Glomerular visceral epithelial cell (primary cell): Measurements from ENCODE around the gene SLC35D3.
"Not testable (repeated sequence)": the region's sequence is repeated elsewhere in the genome, so short reads cannot be mapped to it uniquely, and the experiment has no call there.

Source experiments
- DNase-seq: peaks from one replicate; pipeline ENCODE4 v3.0.0-alpha.2; 2016; ENCODE audit errors: extremely low spot score

SLC35D3 gene

GRCh38 chr6:136964398-136964797, 42.3 kb downstream of the SLC35D3 start:
- no peak for DNase-seq

- peak; percentile 71 for DNase-seq
Observed at GRCh38 chr6:136967876-136968752, 46.0 kb downstream of the SLC35D3 start.

- no peak for DNase-seq
Observed at GRCh38 chr6:136968837-136969236, 46.7 kb downstream of the SLC35D3 start.

- DNase-seq = no peak
Observed at GRCh38 chr6:136969433-136969832, 47.3 kb downstream of the SLC35D3 start.

- no peak for DNase-seq
Observed at GRCh38 chr6:136969930-136970329, 47.8 kb downstream of the SLC35D3 start.

- no peak for DNase-seq
Observed at GRCh38 chr6:136971609-136972008, 49.5 kb downstream of the SLC35D3 start.

GRCh38 chr6:136973781-136974180, 51.7 kb downstream of the SLC35D3 start:
- not testable (repeated sequence) for DNase-seq
